ENCODE results near the gene MCC.

GRCh38 chr5:113434889-113435288 is 53.4 kb downstream of the MCC start, which contains the start of gene TSSK1B:
- TF ChIP-seq POLR2A (IDR thresholded peaks at IDR 0.05; ENCODE audit: low read depth, low read length): no peak
- TF ChIP-seq POLR2AphosphoS5 (IDR thresholded peaks at IDR 0.05; ENCODE audit: low read depth, low read length): no peak
- no peak for TF ChIP-seq TAF1 (IDR thresholded peaks at IDR 0.05; ENCODE audit: low read depth, low read length)

Data from GM12891 (cell line).